Tibial nerve (tissue), 3 donors: Measurements from ENCODE around the gene LRRC8A.

Experiments used
- CTCF ChIP-seq, 5 experiments: fragments of 200-600 bp in 3 of 5; fragments of 450-650 bp in 2 of 5; sonication (generic) in 3 of 5; IDR thresholded peaks; one replicate each; pipeline ENCODE4 v1.5.1; 2016 to 2019; ENCODE audit warnings: antibody characterized with exemption in 5 of 5, mild to moderate bottlenecking in 3 of 5, moderate library complexity in 2 of 5
- POLR2A ChIP-seq, 2 donors: fragments of 450-650 bp; IDR thresholded peaks; one replicate each; pipeline ENCODE4 v1.6.1; 2017; ENCODE audit warnings: antibody characterized with exemption in 2 of 2, mild to moderate bottlenecking in 2 of 2, moderate library complexity in 2 of 2

GRCh38 chr9:128870128-128870940 lies 11.6 kb upstream of the LRRC8A start:
- TF ChIP-seq CTCF (IDR thresholded peaks at IDR 0.05) (no peak), POLR2A (IDR thresholded peaks at IDR 0.05) (no peak)
